ENCODE measurements around the gene MKNK2. TPM values are rescaled to one million over a fixed set of nuclear protein-coding genes. Genes with fewer than 3 reads are reported as not detected.

The MKNK2 gene
- polyA plus RNA-seq, 3 donors, result 16.9 to 333 (median 21.8) TPM

DNA sequence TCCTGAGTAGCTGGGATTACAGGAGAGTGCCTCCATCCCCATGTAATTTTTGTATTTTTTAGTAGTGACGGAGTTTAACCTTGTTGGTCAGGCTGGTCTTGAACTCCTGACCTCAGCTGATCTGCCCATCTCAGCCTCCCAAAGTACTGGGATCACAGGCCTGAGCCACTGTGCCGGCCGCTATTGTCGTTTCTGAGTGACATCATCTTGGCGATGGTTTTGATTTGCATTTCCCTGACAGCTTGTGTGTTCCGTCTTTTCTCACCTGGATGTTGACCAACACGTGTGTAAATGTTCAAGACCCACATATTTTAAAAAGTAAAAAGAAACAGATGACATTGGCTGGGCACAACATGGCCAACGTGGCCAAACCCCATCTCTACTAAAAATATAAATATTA, 12.8 kb upstream of the MKNK2 start:
- no peak overlapping the region for H2AFZ ChIP-seq (ENCODE audit: insufficient read depth, low read depth, low read length, poor library complexity, severe bottlenecking)
- Mint-ChIP-seq H3K36me3 (no peaks in the 10 kb centered on the region), H3K27ac (peak overlapping the region in 2 of 7 donors; percentile 30 to 49), H3K4me1 (peaks cover 21% of the 10 kb centered on the region), H3K27me3 (ENCODE audit: low read depth in 3 of 3) (peaks cover 0 to 1% (median 0%) of the 10 kb centered on the region in 3 donors), H3K4me3 (no peak overlapping the region), H3K9me3 (no peaks in the 10 kb centered on the region)
- no peak overlapping the region for H3K27ac ChIP-seq (ENCODE audit: low read depth in 1 of 2, low read length in 2 of 2)
- peaks cover 2% of the 10 kb centered on the region for H4K20me1 ChIP-seq (ENCODE audit: insufficient read depth, low read length)
- WGBS (ENCODE audit: insufficient coverage), result 89% methylated on average over 6 of the region's 8 CpGs
- H3K36me3 ChIP-seq (replicated peaks in 1 of 2; ENCODE audit: control insufficient read depth in 1 of 2, insufficient read depth in 2 of 2, low read length in 2 of 2), result no peaks in the 10 kb centered on the region
- H3K27me3 ChIP-seq (ENCODE audit: control insufficient read depth in 2 of 2, insufficient read depth in 2 of 2, low read length in 2 of 2), result no peaks in the 10 kb centered on the region
- H3K4me2 ChIP-seq (replicated peaks; ENCODE audit: extremely low read depth, low read length, poor library complexity, severe bottlenecking), result no peak overlapping the region
- H3K9ac ChIP-seq (ENCODE audit: insufficient read depth, low read length, poor library complexity, severe bottlenecking), result no peak overlapping the region
- no peak for TF ChIP-seq CTCF (IDR thresholded peaks at IDR 0.05)
- intact Hi-C loops (cut with micrococcal nuclease), result loop anchor here in 1 of 2 donors (5.0 kb wide), 1 partner anchor 33 kb away; the partner anchor contains the start of genes IZUMO4 and MOB3A
- H3K9me3 ChIP-seq (replicated peaks in 1 of 2; ENCODE audit: control insufficient read depth in 1 of 2, insufficient read depth in 1 of 2, low read length in 2 of 2), result no peaks in the 10 kb centered on the region
- no peak for DNase-seq
- H3K4me1 ChIP-seq (ENCODE audit: control insufficient read depth in 1 of 2, insufficient read depth in 2 of 2, low read length in 2 of 2), result peaks cover 27 to 29% of the 10 kb centered on the region in 2 donors
- H3K79me2 ChIP-seq (ENCODE audit: insufficient read depth, low read length), result no peaks in the 10 kb centered on the region
- no peak overlapping the region for H3K4me3 ChIP-seq (replicated peaks in 1 of 3; ENCODE audit: low read depth in 2 of 3, low read length in 3 of 3)

DNA sequence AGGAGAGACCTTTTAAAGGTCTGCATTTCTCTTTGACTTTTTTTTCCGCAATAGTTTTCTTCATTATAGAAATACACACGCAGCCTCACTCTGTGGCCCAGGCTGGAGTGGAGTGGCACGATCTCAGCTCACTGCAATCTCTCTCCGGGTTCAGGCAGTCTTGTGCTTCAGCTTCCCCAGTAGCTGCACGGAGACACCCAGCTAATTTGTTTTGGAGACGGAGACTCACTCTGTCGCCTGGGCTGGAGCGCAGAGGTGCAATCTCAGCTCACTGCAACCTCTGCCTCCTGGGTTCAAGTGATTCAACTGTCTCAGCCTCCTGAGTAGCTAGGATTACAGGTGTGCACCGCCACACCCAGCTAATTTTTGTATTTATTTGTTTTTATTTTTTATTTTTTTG, 11.7 kb upstream of the MKNK2 start:
- H3K36me3 Mint-ChIP-seq, result no peaks in the 10 kb centered on the region
- Histone ChIP-seq H3K27me3 (ENCODE audit: control insufficient read depth in 2 of 2, insufficient read depth in 2 of 2, low read length in 2 of 2) (no peaks in the 10 kb centered on the region), H3K36me3 (replicated peaks in 1 of 2; ENCODE audit: control insufficient read depth in 1 of 2, insufficient read depth in 2 of 2, low read length in 2 of 2) (no peaks in the 10 kb centered on the region), H3K9me3 (replicated peaks in 1 of 2; ENCODE audit: control insufficient read depth in 1 of 2, insufficient read depth in 1 of 2, low read length in 2 of 2) (no peaks in the 10 kb centered on the region), H4K20me1 (ENCODE audit: insufficient read depth, low read length) (no peaks in the 10 kb centered on the region), H3K27ac (ENCODE audit: low read depth in 1 of 2, low read length in 2 of 2) (no peak overlapping the region), H3K9ac (ENCODE audit: insufficient read depth, low read length, poor library complexity, severe bottlenecking) (no peak overlapping the region), H3K79me2 (ENCODE audit: insufficient read depth, low read length) (no peaks in the 10 kb centered on the region), H3K4me3 (replicated peaks in 1 of 3; ENCODE audit: low read depth in 2 of 3, low read length in 3 of 3) (no peak overlapping the region), H3K4me2 (replicated peaks; ENCODE audit: extremely low read depth, low read length, poor library complexity, severe bottlenecking) (peak overlapping the region; percentile 83), H2AFZ (ENCODE audit: insufficient read depth, low read depth, low read length, poor library complexity, severe bottlenecking) (no peak overlapping the region), H3K4me1 (ENCODE audit: control insufficient read depth in 1 of 2, insufficient read depth in 2 of 2, low read length in 2 of 2) (peaks cover 27 to 29% of the 10 kb centered on the region in 2 donors)
- peak overlapping the region in 4 of 7 donors; percentile 26 to 94 (median 57) for H3K27ac Mint-ChIP-seq
- no peak for TF ChIP-seq CTCF (IDR thresholded peaks at IDR 0.05)
- no peaks in the 10 kb centered on the region for H3K9me3 Mint-ChIP-seq
- no peak for DNase-seq
- H3K4me3 Mint-ChIP-seq, result peak overlapping the region in 1 of 2 donors; percentile 90
- 88% methylated on average over 8 of the region's 9 CpGs for WGBS (ENCODE audit: insufficient coverage)
- peaks cover 0 to 1% (median 0%) of the 10 kb centered on the region in 3 donors for H3K27me3 Mint-ChIP-seq (ENCODE audit: low read depth in 3 of 3)
- H3K4me1 Mint-ChIP-seq, result peaks cover 21% of the 10 kb centered on the region
- intact Hi-C loops (cut with micrococcal nuclease), result loop anchor here in 1 of 2 donors (5.0 kb wide), 1 partner anchor 35 kb away; the partner anchor contains the start of genes IZUMO4 and MOB3A

Data from CD14-positive monocyte (primary cell).